Measurements from ENCODE around the gene GID8. TPM values are rescaled to one million over a fixed set of nuclear protein-coding genes. Genes with fewer than 3 reads are reported as not detected.

Gene GID8
- total and polyA plus RNA-seq, 2 of the 13 experiments (the other 11 are each of a cell fraction or from before 2014, with no cell fraction given), result 39.6 to 59.8 TPM

DNA sequence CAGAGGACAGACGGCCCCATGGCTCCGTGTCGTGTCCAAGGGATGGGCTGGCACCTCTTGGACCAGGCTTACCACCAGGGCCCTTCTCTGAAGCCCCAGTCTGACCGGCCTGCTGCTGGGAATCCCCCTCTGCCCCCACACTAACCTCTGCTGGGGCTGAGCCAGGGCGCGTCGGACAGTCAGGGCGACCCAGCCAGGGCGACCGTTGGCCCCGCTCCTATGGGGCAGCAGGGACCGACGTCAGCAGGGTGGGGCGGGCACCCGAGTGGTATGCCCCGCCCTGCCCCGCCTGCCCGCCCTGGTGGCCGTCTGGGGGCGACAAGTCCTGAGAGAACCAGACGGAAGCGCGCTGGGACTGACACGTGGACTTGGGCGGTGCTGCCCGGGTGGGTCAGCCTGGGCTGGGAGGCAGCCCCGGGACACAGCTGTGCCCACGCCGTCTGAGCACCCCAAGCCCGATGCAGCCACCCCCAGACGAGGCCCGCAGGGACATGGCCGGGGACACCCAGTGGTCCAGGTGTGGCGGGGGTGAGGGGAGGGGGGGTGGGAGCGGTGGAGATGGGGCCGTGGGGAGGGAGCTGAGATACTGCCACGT, 14.5 kb downstream of the GID8 start, which contains the start of gene SLC17A9 (continued):
- TF ChIP-seq POLR2AphosphoS2 (IDR thresholded peaks at IDR 0.05; ENCODE audit: low read depth, low read length) (peak; percentile 58; the same call in 1 of the 2 replicates), MED8 (CRISPR knock-in tag; IDR thresholded peaks at IDR 0.05; ENCODE audit: insufficient replicate concordance) (no peak), KLF16 (CRISPR knock-in tag; IDR thresholded peaks at IDR 0.05) (peak; percentile 49 to 83; a peak in 3 of 4 replicates), ZNF350 (CRISPR knock-in tag; IDR thresholded peaks at IDR 0.05; ENCODE audit: borderline replicate concordance, low read depth) (peak; percentile 94), NFATC3 (CRISPR knock-in tag; IDR thresholded peaks at IDR 0.05) (peak; percentile 92; the same call in 1 of the 2 replicates), ZNF292 (CRISPR knock-in tag; IDR thresholded peaks at IDR 0.05; ENCODE audit: borderline replicate concordance, low read depth) (no peak), ZNF143 (CRISPR knock-in tag; IDR thresholded peaks at IDR 0.05) (peak; percentile 36; the same call in 1 of the 2 replicates), MED13 (CRISPR knock-in tag; IDR thresholded peaks at IDR 0.05) (peak; percentile 84), ZNF572 (CRISPR knock-in tag; IDR thresholded peaks at IDR 0.05) (peak; percentile 79; the same call in 1 of the 2 replicates), ZNF251 (CRISPR knock-in tag; IDR thresholded peaks at IDR 0.05) (no peak; the same call in 1 of the 2 replicates), RBAK (CRISPR knock-in tag; IDR thresholded peaks at IDR 0.05) (peak; percentile 51; the same call in 1 of the 2 replicates), SMARCE1 (IDR thresholded peaks at IDR 0.05; ENCODE audit: borderline replicate concordance) (no peak), ZNF781 (CRISPR knock-in tag; IDR thresholded peaks at IDR 0.05; ENCODE audit: borderline replicate concordance, not compliant biosample characterization) (peak; percentile 81)
- TF ChIP-seq, protein P1, sequence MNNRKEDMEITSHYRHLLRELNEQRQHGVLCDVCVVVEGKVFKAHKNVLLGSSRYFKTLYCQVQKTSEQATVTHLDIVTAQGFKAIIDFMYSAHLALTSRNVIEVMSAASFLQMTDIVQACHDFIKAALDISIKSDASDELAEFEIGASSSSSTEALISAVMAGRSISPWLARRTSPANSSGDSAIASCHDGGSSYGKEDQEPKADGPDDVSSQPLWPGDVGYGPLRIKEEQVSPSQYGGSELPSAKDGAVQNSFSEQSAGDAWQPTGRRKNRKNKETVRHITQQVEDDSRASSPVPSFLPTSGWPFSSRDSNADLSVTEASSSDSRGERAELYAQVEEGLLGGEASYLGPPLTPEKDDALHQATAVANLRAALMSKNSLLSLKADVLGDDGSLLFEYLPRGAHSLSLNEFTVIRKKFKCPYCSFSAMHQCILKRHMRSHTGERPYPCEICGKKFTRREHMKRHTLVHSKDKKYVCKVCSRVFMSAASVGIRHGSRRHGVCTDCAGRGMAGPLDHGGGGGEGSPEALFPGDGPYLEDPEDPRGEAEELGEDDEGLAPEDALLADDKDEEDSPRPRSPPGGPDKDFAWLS (CRISPR knock-in tag; IDR thresholded peaks at IDR 0.05; ENCODE audit: borderline replicate concordance), result no peak
- TF ChIP-seq, protein P2, sequence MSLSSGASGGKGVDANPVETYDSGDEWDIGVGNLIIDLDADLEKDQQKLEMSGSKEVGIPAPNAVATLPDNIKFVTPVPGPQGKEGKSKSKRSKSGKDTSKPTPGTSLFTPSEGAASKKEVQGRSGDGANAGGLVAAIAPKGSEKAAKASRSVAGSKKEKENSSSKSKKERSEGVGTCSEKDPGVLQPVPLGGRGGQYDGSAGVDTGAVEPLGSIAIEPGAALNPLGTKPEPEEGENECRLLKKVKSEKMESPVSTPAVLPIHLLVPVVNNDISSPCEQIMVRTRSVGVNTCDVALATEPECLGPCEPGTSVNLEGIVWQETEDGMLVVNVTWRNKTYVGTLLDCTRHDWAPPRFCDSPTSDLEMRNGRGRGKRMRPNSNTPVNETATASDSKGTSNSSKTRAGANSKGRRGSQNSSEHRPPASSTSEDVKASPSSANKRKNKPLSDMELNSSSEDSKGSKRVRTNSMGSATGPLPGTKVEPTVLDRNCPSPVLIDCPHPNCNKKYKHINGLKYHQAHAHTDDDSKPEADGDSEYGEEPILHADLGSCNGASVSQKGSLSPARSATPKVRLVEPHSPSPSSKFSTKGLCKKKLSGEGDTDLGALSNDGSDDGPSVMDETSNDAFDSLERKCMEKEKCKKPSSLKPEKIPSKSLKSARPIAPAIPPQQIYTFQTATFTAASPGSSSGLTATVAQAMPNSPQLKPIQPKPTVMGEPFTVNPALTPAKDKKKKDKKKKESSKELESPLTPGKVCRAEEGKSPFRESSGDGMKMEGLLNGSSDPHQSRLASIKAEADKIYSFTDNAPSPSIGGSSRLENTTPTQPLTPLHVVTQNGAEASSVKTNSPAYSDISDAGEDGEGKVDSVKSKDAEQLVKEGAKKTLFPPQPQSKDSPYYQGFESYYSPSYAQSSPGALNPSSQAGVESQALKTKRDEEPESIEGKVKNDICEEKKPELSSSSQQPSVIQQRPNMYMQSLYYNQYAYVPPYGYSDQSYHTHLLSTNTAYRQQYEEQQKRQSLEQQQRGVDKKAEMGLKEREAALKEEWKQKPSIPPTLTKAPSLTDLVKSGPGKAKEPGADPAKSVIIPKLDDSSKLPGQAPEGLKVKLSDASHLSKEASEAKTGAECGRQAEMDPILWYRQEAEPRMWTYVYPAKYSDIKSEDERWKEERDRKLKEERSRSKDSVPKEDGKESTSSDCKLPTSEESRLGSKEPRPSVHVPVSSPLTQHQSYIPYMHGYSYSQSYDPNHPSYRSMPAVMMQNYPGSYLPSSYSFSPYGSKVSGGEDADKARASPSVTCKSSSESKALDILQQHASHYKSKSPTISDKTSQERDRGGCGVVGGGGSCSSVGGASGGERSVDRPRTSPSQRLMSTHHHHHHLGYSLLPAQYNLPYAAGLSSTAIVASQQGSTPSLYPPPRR (CRISPR knock-in tag; IDR thresholded peaks at IDR 0.05; ENCODE audit: borderline replicate concordance), result peak; percentile 77; the same call in 1 of the 2 replicates
- TF ChIP-seq, protein P3, sequence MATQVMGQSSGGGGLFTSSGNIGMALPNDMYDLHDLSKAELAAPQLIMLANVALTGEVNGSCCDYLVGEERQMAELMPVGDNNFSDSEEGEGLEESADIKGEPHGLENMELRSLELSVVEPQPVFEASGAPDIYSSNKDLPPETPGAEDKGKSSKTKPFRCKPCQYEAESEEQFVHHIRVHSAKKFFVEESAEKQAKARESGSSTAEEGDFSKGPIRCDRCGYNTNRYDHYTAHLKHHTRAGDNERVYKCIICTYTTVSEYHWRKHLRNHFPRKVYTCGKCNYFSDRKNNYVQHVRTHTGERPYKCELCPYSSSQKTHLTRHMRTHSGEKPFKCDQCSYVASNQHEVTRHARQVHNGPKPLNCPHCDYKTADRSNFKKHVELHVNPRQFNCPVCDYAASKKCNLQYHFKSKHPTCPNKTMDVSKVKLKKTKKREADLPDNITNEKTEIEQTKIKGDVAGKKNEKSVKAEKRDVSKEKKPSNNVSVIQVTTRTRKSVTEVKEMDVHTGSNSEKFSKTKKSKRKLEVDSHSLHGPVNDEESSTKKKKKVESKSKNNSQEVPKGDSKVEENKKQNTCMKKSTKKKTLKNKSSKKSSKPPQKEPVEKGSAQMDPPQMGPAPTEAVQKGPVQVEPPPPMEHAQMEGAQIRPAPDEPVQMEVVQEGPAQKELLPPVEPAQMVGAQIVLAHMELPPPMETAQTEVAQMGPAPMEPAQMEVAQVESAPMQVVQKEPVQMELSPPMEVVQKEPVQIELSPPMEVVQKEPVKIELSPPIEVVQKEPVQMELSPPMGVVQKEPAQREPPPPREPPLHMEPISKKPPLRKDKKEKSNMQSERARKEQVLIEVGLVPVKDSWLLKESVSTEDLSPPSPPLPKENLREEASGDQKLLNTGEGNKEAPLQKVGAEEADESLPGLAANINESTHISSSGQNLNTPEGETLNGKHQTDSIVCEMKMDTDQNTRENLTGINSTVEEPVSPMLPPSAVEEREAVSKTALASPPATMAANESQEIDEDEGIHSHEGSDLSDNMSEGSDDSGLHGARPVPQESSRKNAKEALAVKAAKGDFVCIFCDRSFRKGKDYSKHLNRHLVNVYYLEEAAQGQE (IDR thresholded peaks at IDR 0.05; ENCODE audit: borderline replicate concordance in 1 of 2, low read depth in 1 of 2, low read length in 2 of 2), result peak in 1 of 2 experiments; percentile 36; a peak in 1 of 4 replicates
